Measurements from ENCODE around the gene IVL.

Gene IVL

GRCh38 chr1:152917794-152918193 is 9.4 kb downstream of the IVL start:
- ChIA-PET CTCF (interaction anchor here (1.1 to 21.3 kb wide), 2 partner anchors 9 to 47 kb away, joined by 3 to 203 read pairs; no protein-coding TSS in a partner anchor), POLR2A (no interaction called here)
- DNase-seq (ENCODE audit: low read depth, low spot score), result no peak
- no peak for TF ChIP-seq CTCF (IDR thresholded peaks at IDR 0.05; ENCODE audit: insufficient read depth, low read length, missing control alignments)
- H3K4me3 ChIP-seq (ENCODE audit: low read depth, low read length), result no peak overlapping the region

GRCh38 chr1:152919071-152919470 is 10.7 kb downstream of the IVL start:
- no peak for TF ChIP-seq CTCF (IDR thresholded peaks at IDR 0.05; ENCODE audit: insufficient read depth, low read length, missing control alignments)
- POLR2A ChIA-PET, result no interaction called here
- H3K4me3 ChIP-seq (ENCODE audit: low read depth, low read length), result no peak overlapping the region
- CTCF ChIA-PET, result interaction anchor here (0.7 to 21.3 kb wide), 2 partner anchors 13 to 48 kb away, joined by 4 to 203 read pairs; no protein-coding TSS in a partner anchor
- no peak for DNase-seq (ENCODE audit: low read depth, low spot score)

DNA sequence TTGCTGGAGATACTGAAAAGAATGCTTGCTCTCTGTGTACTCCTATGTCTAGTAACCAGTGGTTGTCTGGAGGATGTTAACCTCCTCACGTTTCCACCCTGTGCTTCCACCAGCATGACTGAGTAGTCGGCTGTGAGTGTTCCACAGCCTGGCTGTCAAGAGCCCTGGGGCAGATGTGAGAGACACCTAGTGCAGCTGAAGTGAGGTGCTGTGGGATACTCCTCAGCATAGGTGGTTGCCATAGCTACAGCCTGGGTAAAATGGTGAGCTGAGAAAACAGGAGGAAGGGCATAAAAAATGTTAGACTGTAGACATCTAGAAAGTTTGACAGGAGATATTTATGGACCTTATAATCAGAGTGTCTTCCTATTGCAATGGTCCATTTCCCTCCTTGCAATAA is 15.8 kb downstream of the IVL start:
- ChIA-PET CTCF (interaction anchor here (2.7 to 6.0 kb wide), 2 partner anchors 53 to 272 kb away, joined by 8 to 375 read pairs; no protein-coding TSS in a partner anchor), POLR2A (no interaction called here)
- TF ChIP-seq CTCF (IDR thresholded peaks at IDR 0.05; ENCODE audit: insufficient read depth, low read length, missing control alignments), result no peak
- DNase-seq (ENCODE audit: low read depth, low spot score), result no peak
- H3K4me3 ChIP-seq (ENCODE audit: low read depth, low read length), result no peak overlapping the region

DNA sequence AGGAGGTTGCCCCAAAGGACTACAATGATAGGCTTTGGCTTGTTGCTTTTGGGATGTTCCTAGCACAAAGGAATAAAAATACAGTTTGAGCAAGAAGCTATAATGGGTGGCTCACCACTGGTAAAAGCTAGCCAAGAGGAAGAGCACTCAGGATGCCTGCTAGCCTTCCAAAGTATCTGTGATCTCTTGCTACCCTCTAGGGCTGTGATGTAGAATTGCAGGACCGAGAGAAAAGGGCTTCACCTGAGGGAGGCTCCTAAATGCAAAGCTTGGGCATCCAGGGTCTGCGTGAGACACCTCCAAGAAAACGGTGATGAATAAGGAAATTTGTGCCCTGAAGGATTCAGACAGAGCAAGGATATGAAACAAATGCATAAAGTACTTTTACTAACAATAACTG is 17.7 kb downstream of the IVL start:
- POLR2A ChIA-PET, result no interaction called here
- peak; percentile 37 for DNase-seq (ENCODE audit: low read depth, low spot score)
- no peak overlapping the region for H3K4me3 ChIP-seq (ENCODE audit: low read depth, low read length)
- CTCF ChIA-PET, result interaction anchor here (0.6 to 6.0 kb wide), 27 partner anchors 9 to 447 kb away, joined by 3 to 375 read pairs (median 6); partner anchors contain the start of genes IVL and SMCP
- peak; percentile 76 for TF ChIP-seq CTCF (IDR thresholded peaks at IDR 0.05; ENCODE audit: insufficient read depth, low read length, missing control alignments)

GRCh38 chr1:152928671-152929070 is 20.3 kb downstream of the IVL start:
- no peak for TF ChIP-seq CTCF (IDR thresholded peaks at IDR 0.05; ENCODE audit: insufficient read depth, low read length, missing control alignments)
- H3K4me3 ChIP-seq (ENCODE audit: low read depth, low read length), result no peak overlapping the region
- DNase-seq (ENCODE audit: low read depth, low spot score), result no peak
- CTCF ChIA-PET, result interaction anchor here (0.8 to 3.7 kb wide), 3 partner anchors 16 to 63 kb away, joined by 3 to 52 read pairs (median 5); no protein-coding TSS in a partner anchor
- POLR2A ChIA-PET, result no interaction called here

- no peak for DNase-seq (ENCODE audit: low read depth, low spot score)
- ChIA-PET CTCF (interaction anchor here (4.8 kb wide), 1 partner anchor 62 kb away, joined by 29 read pairs; no protein-coding TSS in a partner anchor), POLR2A (no interaction called here)
- no peak for TF ChIP-seq CTCF (IDR thresholded peaks at IDR 0.05; ENCODE audit: insufficient read depth, low read length, missing control alignments)
- H3K4me3 ChIP-seq (ENCODE audit: low read depth, low read length), result no peak overlapping the region
These were observed 23.9 kb downstream of the IVL start for GRCh38 chr1:152932170-152932811.

Measured in AG04449 (cell line).